ENCODE measurements around the gene KLK4. TPM values are rescaled to one million over a fixed set of nuclear protein-coding genes. Genes with fewer than 3 reads are reported as not detected.

Gene KLK4
- total RNA-seq, 4 donors from 2014 or later, result 0.59 to 1.2 TPM; not detected in 2

DNA sequence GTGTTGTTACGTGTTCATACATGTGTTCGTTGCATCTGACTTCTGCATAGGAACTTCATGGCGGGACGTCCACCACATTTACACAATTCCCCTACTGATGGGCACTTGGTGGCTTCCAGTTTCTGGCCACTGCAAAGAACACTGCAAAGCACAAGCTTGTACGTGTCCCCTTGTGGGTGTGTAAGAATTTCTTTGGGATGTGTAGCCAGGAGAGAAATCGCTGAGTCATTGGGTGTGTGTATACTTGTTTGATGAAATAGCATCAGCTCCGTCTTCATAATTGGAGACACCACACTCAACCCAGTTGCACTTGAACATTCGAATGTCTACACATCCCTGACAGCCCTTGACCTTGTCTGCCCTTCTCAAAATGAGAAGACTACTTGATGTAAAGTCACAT, 22.4 kb upstream of the KLK4 start:
- H3K4me3 ChIP-seq, result no peak overlapping the region
- peaks cover 0 to 3% (median 0%) of the 10 kb centered on the region in 4 donors for H3K9me3 ChIP-seq
- TF ChIP-seq, protein P1, sequence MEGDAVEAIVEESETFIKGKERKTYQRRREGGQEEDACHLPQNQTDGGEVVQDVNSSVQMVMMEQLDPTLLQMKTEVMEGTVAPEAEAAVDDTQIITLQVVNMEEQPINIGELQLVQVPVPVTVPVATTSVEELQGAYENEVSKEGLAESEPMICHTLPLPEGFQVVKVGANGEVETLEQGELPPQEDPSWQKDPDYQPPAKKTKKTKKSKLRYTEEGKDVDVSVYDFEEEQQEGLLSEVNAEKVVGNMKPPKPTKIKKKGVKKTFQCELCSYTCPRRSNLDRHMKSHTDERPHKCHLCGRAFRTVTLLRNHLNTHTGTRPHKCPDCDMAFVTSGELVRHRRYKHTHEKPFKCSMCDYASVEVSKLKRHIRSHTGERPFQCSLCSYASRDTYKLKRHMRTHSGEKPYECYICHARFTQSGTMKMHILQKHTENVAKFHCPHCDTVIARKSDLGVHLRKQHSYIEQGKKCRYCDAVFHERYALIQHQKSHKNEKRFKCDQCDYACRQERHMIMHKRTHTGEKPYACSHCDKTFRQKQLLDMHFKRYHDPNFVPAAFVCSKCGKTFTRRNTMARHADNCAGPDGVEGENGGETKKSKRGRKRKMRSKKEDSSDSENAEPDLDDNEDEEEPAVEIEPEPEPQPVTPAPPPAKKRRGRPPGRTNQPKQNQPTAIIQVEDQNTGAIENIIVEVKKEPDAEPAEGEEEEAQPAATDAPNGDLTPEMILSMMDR (IDR thresholded peaks at IDR 0.05), result no peak
- TF ChIP-seq EP300 (IDR thresholded peaks at IDR 0.05) (no peak), POLR2A (IDR thresholded peaks at IDR 0.05) (no peak)
- no peaks in the 10 kb centered on the region for H3K36me3 ChIP-seq
- H3K27me3 ChIP-seq, result peaks cover 0 to 6% of the 10 kb centered on the region in 2 donors
- 70 to 75% methylated on average over 8 of the region's 8 CpGs for WGBS, 2 donors
- no peaks in the 10 kb centered on the region for H3K4me1 ChIP-seq
- H3K27ac ChIP-seq, result no peak overlapping the region
- DNase-seq (ENCODE audit: low spot score in 2 of 2), result no peak

DNA sequence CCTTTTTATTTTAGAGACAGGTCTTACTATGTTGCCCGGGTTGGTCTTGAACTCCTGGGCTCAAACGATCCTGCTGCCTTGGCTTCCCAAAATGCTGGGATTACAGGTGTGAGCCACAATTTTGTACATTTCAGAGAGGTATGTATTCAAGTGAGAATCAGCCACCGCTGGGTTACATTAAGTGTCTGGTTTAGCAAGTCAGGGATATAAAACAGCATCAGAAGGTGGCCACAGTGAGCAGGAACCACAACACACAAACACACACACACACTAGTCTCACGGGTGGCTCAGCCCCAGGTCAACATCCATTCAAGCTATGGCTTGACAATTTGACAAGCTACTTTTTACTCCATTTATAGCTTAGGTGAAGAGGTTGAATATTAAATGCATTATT, 21.5 kb upstream of the KLK4 start:
- Histone ChIP-seq H3K27ac (no peak overlapping the region), H3K36me3 (no peaks in the 10 kb centered on the region), H3K9me3 (peaks cover 0 to 3% (median 0%) of the 10 kb centered on the region in 4 donors), H3K4me3 (no peak overlapping the region), H3K27me3 (peaks cover 0 to 6% of the 10 kb centered on the region in 2 donors), H3K4me1 (no peaks in the 10 kb centered on the region)
- WGBS, 2 donors, result 52 to 60% methylated on average over 4 of the region's 4 CpGs
- TF ChIP-seq EP300 (IDR thresholded peaks at IDR 0.05) (no peak), POLR2A (IDR thresholded peaks at IDR 0.05) (no peak)
- TF ChIP-seq, protein P1 (IDR thresholded peaks at IDR 0.05), result no peak
- DNase-seq (ENCODE audit: low spot score in 2 of 2), result no peak

- Histone ChIP-seq H3K36me3 (no peaks in the 10 kb centered on the region), H3K9me3 (peaks cover 0 to 3% (median 0%) of the 10 kb centered on the region in 4 donors), H3K4me3 (no peak overlapping the region), H3K27ac (no peak overlapping the region), H3K4me1 (no peaks in the 10 kb centered on the region), H3K27me3 (peaks cover 0 to 6% of the 10 kb centered on the region in 2 donors)
- DNase-seq (ENCODE audit: low spot score in 2 of 2), result no peak
- 74 to 79% methylated on average over 11 of the region's 11 CpGs for WGBS, 2 donors
- no peak for TF ChIP-seq EP300 (IDR thresholded peaks at IDR 0.05)
- TF ChIP-seq, protein P1 (IDR thresholded peaks at IDR 0.05), result no peak
- TF ChIP-seq POLR2A (IDR thresholded peaks at IDR 0.05), result no peak
Observed at GRCh38 chr19:50932018-50932689, 21.0 kb upstream of the KLK4 start.

- no peak for DNase-seq (ENCODE audit: low spot score in 2 of 2)
- TF ChIP-seq, protein P1 (IDR thresholded peaks at IDR 0.05), result no peak
- TF ChIP-seq EP300 (IDR thresholded peaks at IDR 0.05) (no peak), POLR2A (IDR thresholded peaks at IDR 0.05) (no peak)
- peaks cover 0 to 6% of the 10 kb centered on the region in 2 donors for H3K27me3 ChIP-seq
Observed at GRCh38 chr19:50931023-50931422, 19.8 kb upstream of the KLK4 start.

DNA sequence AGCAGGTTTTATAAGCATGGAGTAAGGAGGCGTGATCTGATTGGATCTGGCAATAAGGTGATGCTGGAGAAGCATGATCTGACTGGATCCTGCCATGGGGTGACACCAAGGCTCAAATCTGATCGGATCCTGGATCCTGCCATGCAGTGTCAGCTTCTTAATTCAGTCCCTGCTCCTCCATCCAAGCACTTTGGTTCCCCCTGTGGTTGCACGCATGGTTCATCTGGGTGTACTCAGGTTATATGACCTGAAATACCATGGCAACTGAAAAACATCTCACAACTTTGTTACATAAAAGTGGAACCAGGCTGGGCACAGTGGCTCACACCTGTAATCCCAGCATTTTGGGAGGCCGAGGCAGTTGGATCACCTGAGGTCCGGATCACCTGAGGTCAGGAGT, 17.6 kb upstream of the KLK4 start:
- DNase-seq (ENCODE audit: low spot score in 2 of 2), result no peak

More at GRCh38 chr19:50931023-50931422, 19.8 kb upstream of the KLK4 start:
- H3K27ac ChIP-seq, result no peak overlapping the region
- no peak overlapping the region for H3K4me3 ChIP-seq
- H3K36me3 ChIP-seq, result no peaks in the 10 kb centered on the region
- H3K9me3 ChIP-seq, result peaks cover 0 to 3% (median 0%) of the 10 kb centered on the region in 4 donors
- H3K4me1 ChIP-seq, result no peaks in the 10 kb centered on the region

More for the DNA sequence above, 17.6 kb upstream of the KLK4 start:
- Histone ChIP-seq H3K27me3 (peaks cover 0 to 6% of the 10 kb centered on the region in 2 donors), H3K9me3 (peaks cover 0 to 3% (median 0%) of the 10 kb centered on the region in 4 donors), H3K4me3 (no peak overlapping the region), H3K27ac (no peak overlapping the region), H3K36me3 (no peaks in the 10 kb centered on the region), H3K4me1 (no peaks in the 10 kb centered on the region)
- 73 to 75% methylated on average over 5 of the region's 5 CpGs for WGBS, 2 donors
- TF ChIP-seq, protein P1 (IDR thresholded peaks at IDR 0.05), result no peak
- TF ChIP-seq EP300 (IDR thresholded peaks at IDR 0.05) (no peak), POLR2A (IDR thresholded peaks at IDR 0.05) (no peak)
